Measurements from ENCODE around the gene UBE2I.
"Not testable (repeated sequence)": the region's sequence is repeated elsewhere in the genome, so short reads cannot be mapped to it uniquely, and the experiment has no call there.

Gene UBE2I

GRCh38 chr16:1271380-1271723 lies 38.1 kb upstream of the UBE2I start:
- Histone ChIP-seq H3K27me3 (ENCODE audit: control insufficient read depth, insufficient read depth, low read length) (no peaks in the 10 kb centered on the region), H3K36me3 (ENCODE audit: control insufficient read depth, insufficient read depth, low read length) (no peaks in the 10 kb centered on the region), H3K4me3 (ENCODE audit: low read length) (no peak overlapping the region), H3K4me1 (ENCODE audit: control insufficient read depth, insufficient read depth, low read length) (peaks cover 4% of the 10 kb centered on the region), H3K27ac (ENCODE audit: low read depth, low read length) (no peak overlapping the region), H3K9ac (ENCODE audit: low read length) (no peak overlapping the region)

- H3K4me3 ChIP-seq (ENCODE audit: low read length); H3K27me3 ChIP-seq (ENCODE audit: control insufficient read depth, insufficient read depth, low read length); H3K4me1 ChIP-seq (ENCODE audit: control insufficient read depth, insufficient read depth, low read length); H3K9ac ChIP-seq (ENCODE audit: low read length); H3K36me3 ChIP-seq (ENCODE audit: control insufficient read depth, insufficient read depth, low read length); H3K27ac ChIP-seq (ENCODE audit: low read depth, low read length): not testable (repeated sequence)
Observed at GRCh38 chr16:1271724-1272413, 37.6 kb upstream of the UBE2I start.

GRCh38 chr16:1272453-1273198 lies 36.8 kb upstream of the UBE2I start:
- Histone ChIP-seq H3K4me3 (ENCODE audit: low read length) (no peak overlapping the region), H3K9ac (ENCODE audit: low read length) (no peak overlapping the region), H3K36me3 (ENCODE audit: control insufficient read depth, insufficient read depth, low read length) (no peaks in the 10 kb centered on the region), H3K27ac (ENCODE audit: low read depth, low read length) (no peak overlapping the region), H3K4me1 (ENCODE audit: control insufficient read depth, insufficient read depth, low read length) (peaks cover 4% of the 10 kb centered on the region), H3K27me3 (ENCODE audit: control insufficient read depth, insufficient read depth, low read length) (no peaks in the 10 kb centered on the region)

- Histone ChIP-seq H3K27ac (ENCODE audit: low read depth, low read length) (no peak overlapping the region), H3K4me1 (ENCODE audit: control insufficient read depth, insufficient read depth, low read length) (peaks cover 4% of the 10 kb centered on the region), H3K27me3 (ENCODE audit: control insufficient read depth, insufficient read depth, low read length) (no peaks in the 10 kb centered on the region), H3K36me3 (ENCODE audit: control insufficient read depth, insufficient read depth, low read length) (no peaks in the 10 kb centered on the region), H3K9ac (ENCODE audit: low read length) (no peak overlapping the region), H3K4me3 (ENCODE audit: low read length) (no peak overlapping the region)
Observed at GRCh38 chr16:1273816-1274215, 35.6 kb upstream of the UBE2I start.

GRCh38 chr16:1274767-1275166 lies 34.7 kb upstream of the UBE2I start:
- H3K27me3 ChIP-seq (ENCODE audit: control insufficient read depth, insufficient read depth, low read length) = no peaks in the 10 kb centered on the region
- H3K4me3 ChIP-seq (ENCODE audit: low read length) = no peak overlapping the region
- no peaks in the 10 kb centered on the region for H3K36me3 ChIP-seq (ENCODE audit: control insufficient read depth, insufficient read depth, low read length)
- H3K9ac ChIP-seq (ENCODE audit: low read length) = no peak overlapping the region
- no peak overlapping the region for H3K27ac ChIP-seq (ENCODE audit: low read depth, low read length)
- peaks cover 4% of the 10 kb centered on the region for H3K4me1 ChIP-seq (ENCODE audit: control insufficient read depth, insufficient read depth, low read length)

- Histone ChIP-seq H3K4me1 (ENCODE audit: control insufficient read depth, insufficient read depth, low read length) (peaks cover 4% of the 10 kb centered on the region), H3K4me3 (ENCODE audit: low read length) (no peak overlapping the region), H3K27me3 (ENCODE audit: control insufficient read depth, insufficient read depth, low read length) (no peaks in the 10 kb centered on the region), H3K9ac (ENCODE audit: low read length) (no peak overlapping the region), H3K36me3 (ENCODE audit: control insufficient read depth, insufficient read depth, low read length) (no peaks in the 10 kb centered on the region), H3K27ac (ENCODE audit: low read depth, low read length) (no peak overlapping the region)
Observed at GRCh38 chr16:1275791-1276579, 33.5 kb upstream of the UBE2I start.

- H3K36me3 ChIP-seq (ENCODE audit: control insufficient read depth, insufficient read depth, low read length) = no peaks in the 10 kb centered on the region
- H3K9ac ChIP-seq (ENCODE audit: low read length) = no peak overlapping the region
- H3K4me3 ChIP-seq (ENCODE audit: low read length) = no peak overlapping the region
- H3K4me1 ChIP-seq (ENCODE audit: control insufficient read depth, insufficient read depth, low read length) = peaks cover 1% of the 10 kb centered on the region
- no peak overlapping the region for H3K27ac ChIP-seq (ENCODE audit: low read depth, low read length)
- no peaks in the 10 kb centered on the region for H3K27me3 ChIP-seq (ENCODE audit: control insufficient read depth, insufficient read depth, low read length)
Observed at GRCh38 chr16:1276580-1276878, 32.9 kb upstream of the UBE2I start.

GRCh38 chr16:1277151-1277598 lies 32.3 kb upstream of the UBE2I start:
- no peaks in the 10 kb centered on the region for H3K27me3 ChIP-seq (ENCODE audit: control insufficient read depth, insufficient read depth, low read length)
- H3K4me3 ChIP-seq (ENCODE audit: low read length) = no peak overlapping the region
- no peaks in the 10 kb centered on the region for H3K36me3 ChIP-seq (ENCODE audit: control insufficient read depth, insufficient read depth, low read length)
- no peaks in the 10 kb centered on the region for H3K4me1 ChIP-seq (ENCODE audit: control insufficient read depth, insufficient read depth, low read length)
- no peak overlapping the region for H3K9ac ChIP-seq (ENCODE audit: low read length)
- H3K27ac ChIP-seq (ENCODE audit: low read depth, low read length) = no peak overlapping the region

GRCh38 chr16:1277617-1278282 lies 31.7 kb upstream of the UBE2I start:
- H3K4me1 ChIP-seq (ENCODE audit: control insufficient read depth, insufficient read depth, low read length) = no peaks in the 10 kb centered on the region
- H3K36me3 ChIP-seq (ENCODE audit: control insufficient read depth, insufficient read depth, low read length) = no peaks in the 10 kb centered on the region
- no peak overlapping the region for H3K27ac ChIP-seq (ENCODE audit: low read depth, low read length)
- H3K27me3 ChIP-seq (ENCODE audit: control insufficient read depth, insufficient read depth, low read length) = no peaks in the 10 kb centered on the region
- no peak overlapping the region for H3K9ac ChIP-seq (ENCODE audit: low read length)
- no peak overlapping the region for H3K4me3 ChIP-seq (ENCODE audit: low read length)

- Histone ChIP-seq H3K4me3 (ENCODE audit: low read length) (no peak overlapping the region), H3K27ac (ENCODE audit: low read depth, low read length) (no peak overlapping the region), H3K36me3 (ENCODE audit: control insufficient read depth, insufficient read depth, low read length) (no peaks in the 10 kb centered on the region), H3K9ac (ENCODE audit: low read length) (no peak overlapping the region), H3K27me3 (ENCODE audit: control insufficient read depth, insufficient read depth, low read length) (no peaks in the 10 kb centered on the region), H3K4me1 (ENCODE audit: control insufficient read depth, insufficient read depth, low read length) (no peaks in the 10 kb centered on the region)
Observed at GRCh38 chr16:1278477-1278876, 31.0 kb upstream of the UBE2I start.

GRCh38 chr16:1279081-1279944 lies 30.1 kb upstream of the UBE2I start:
- Histone ChIP-seq H3K36me3 (ENCODE audit: control insufficient read depth, insufficient read depth, low read length) (no peaks in the 10 kb centered on the region), H3K4me1 (ENCODE audit: control insufficient read depth, insufficient read depth, low read length) (no peaks in the 10 kb centered on the region), H3K9ac (ENCODE audit: low read length) (no peak overlapping the region), H3K27me3 (ENCODE audit: control insufficient read depth, insufficient read depth, low read length) (no peaks in the 10 kb centered on the region), H3K27ac (ENCODE audit: low read depth, low read length) (no peak overlapping the region), H3K4me3 (ENCODE audit: low read length) (no peak overlapping the region)

All from rectal smooth muscle tissue (tissue), 1 donor.